Measurements from ENCODE around the gene SPINT2. TPM values are rescaled to one million over a fixed set of nuclear protein-coding genes. Genes with fewer than 3 reads are reported as not detected.

Gene SPINT2
- total and polyA plus RNA-seq, 12 donors, result 3.4 to 29.2 (median 12.3) TPM

DNA sequence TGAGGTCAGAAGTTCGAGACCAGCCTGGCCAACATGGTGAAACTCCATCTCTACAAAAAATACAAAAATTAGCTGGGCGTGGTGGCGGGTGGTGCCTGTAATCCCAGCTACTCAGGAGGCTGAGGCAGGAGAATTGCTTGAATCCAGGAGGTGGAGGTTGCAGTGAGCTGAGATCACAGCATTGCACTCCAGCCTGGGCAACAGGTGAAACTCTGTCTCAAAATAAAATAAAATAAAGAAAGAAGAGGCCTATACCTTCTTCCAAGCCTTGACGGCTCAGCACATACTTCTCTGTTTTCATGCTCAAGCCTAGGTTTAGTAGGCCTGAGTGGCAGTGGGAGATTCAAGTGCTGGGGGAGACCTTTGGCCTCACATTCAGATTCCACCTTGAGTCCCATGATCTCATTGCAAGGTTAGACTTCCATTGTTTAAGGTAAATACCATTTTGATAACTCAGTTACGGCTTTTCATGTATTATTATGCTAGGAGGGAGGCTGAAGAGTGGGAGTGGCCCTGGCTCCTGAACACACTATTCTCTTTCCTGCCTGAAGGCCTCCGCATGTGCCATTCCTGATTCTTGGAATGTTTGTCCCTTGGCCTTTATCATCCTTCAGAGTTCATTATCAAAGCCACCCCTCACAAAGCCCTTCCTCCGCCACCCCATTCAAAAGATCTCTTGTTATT is 1.6 kb upstream of the SPINT2 start:
- TF ChIP-seq, protein P1, sequence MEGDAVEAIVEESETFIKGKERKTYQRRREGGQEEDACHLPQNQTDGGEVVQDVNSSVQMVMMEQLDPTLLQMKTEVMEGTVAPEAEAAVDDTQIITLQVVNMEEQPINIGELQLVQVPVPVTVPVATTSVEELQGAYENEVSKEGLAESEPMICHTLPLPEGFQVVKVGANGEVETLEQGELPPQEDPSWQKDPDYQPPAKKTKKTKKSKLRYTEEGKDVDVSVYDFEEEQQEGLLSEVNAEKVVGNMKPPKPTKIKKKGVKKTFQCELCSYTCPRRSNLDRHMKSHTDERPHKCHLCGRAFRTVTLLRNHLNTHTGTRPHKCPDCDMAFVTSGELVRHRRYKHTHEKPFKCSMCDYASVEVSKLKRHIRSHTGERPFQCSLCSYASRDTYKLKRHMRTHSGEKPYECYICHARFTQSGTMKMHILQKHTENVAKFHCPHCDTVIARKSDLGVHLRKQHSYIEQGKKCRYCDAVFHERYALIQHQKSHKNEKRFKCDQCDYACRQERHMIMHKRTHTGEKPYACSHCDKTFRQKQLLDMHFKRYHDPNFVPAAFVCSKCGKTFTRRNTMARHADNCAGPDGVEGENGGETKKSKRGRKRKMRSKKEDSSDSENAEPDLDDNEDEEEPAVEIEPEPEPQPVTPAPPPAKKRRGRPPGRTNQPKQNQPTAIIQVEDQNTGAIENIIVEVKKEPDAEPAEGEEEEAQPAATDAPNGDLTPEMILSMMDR (IDR thresholded peaks at IDR 0.05), result no peak
- intact Hi-C loops (cut with DNase I), result loop anchor here in 1 of 10 donors (10.0 kb wide), 1 partner anchor 62 kb away; no protein-coding TSS in a partner anchor
- H3K9me3 ChIP-seq, result no peaks in the 10 kb centered on the region
- ATAC-seq (no peak), DNase-seq (no peak)
- no peak overlapping the region for H3K4me3 ChIP-seq
- H3K27ac ChIP-seq, result no peak overlapping the region
- peaks cover 5 to 22% (median 12%) of the 10 kb centered on the region in 9 donors for H3K4me1 ChIP-seq
- 95 to 96% methylated on average over 7 of the region's 7 CpGs for WGBS, 2 donors
- peaks cover 0 to 3% (median 0%) of the 10 kb centered on the region in 7 donors for H3K27me3 ChIP-seq
- H3K36me3 ChIP-seq, result no peaks in the 10 kb centered on the region

DNA sequence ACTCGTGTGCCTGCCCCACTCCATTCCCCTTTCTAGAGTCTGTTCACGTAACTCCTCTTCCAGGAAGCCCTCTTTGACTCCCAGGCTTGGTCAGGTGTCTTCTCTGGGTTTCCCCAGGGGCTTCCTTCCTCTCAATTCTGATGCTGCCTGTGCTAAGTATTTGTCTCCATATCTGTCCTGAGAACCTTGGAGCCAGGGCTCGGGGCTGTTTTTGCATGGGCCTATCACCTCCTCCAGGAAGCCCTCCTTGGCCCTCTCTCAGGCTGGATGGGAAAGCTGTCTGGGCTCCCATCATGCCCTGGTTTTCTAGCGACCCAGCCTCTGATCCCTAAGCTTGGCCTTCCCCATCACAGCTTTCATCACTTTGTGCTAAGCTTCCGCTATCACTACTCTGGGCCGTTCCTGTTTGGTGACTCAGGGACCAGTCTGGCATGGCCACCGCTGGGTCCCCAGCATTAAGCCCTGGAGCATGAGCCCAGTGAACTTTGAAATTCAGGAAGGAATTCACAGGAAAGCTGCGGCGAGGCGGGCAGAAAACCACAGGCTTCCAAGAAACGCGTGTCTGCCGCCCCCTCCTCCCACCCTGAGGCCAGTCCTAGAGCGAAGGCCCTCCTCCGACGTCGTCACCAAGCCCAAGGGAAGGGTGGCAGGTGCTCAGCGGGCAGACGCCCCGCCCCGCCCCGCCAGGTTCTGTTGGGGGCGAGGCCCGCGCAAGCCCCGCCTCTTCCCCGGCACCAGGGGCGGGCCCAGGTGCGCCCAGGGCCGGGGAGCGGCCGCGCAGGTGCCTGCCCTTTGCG is 486 bp upstream of the SPINT2 start:
- H3K27me3 ChIP-seq, result peaks cover 0 to 3% (median 0%) of the 10 kb centered on the region in 7 donors
- H3K27ac ChIP-seq, result peak overlapping the region in 8 of 10 donors; percentile 29 to 92 (median 54)
- intact Hi-C loops (cut with DNase I), result loop anchor here in 1 of 10 donors (10.0 kb wide), 1 partner anchor 61 kb away; no protein-coding TSS in a partner anchor
- no peaks in the 10 kb centered on the region for H3K9me3 ChIP-seq
- 9 to 10% methylated on average over 34 of the region's 34 CpGs for WGBS, 2 donors
- H3K4me1 ChIP-seq, result peaks cover 5 to 22% (median 12%) of the 10 kb centered on the region in 9 donors
- ATAC-seq (peak; percentile 48 to 85 (median 66)), DNase-seq (no peak)
- TF ChIP-seq, protein P1 (IDR thresholded peaks at IDR 0.05), result no peak
- H3K36me3 ChIP-seq, result no peaks in the 10 kb centered on the region
- peak overlapping the region; percentile 53 to 71 (median 64) for H3K4me3 ChIP-seq

DNA sequence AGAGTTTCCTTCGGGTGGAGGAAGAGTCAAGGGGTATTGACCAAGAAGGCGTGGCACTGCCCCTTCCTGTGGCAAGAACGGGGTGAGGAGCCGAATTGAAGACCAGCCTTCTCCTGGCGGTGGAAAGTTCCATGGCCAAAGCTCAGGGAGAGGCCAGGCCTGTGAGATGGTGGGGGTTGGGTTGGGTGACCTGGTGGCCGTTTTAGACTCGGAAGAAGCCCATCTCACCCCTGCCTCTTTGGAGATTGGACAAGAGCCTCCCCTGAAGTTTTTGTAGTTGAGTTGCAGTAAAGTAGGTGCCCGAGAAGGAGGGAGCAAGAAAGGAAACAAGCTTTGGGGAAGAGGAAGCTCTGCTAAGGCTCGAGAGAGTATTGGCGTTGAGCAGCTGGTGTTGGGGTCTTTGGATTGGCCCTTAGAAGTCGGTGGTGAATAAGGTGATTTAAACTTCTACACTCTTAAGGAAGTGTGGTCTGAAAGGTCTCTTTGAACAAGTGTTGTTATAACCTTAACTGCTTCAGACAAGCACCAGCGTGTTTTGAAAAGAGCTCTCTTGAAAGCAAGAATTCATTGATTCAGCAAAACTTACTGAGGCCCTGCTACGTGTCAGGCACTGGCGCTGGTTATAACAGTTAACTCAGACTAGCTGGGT is 964 bp downstream of the SPINT2 start:
- intact Hi-C loops (cut with DNase I), result loop anchor here in 1 of 10 donors (10.0 kb wide), 1 partner anchor 59 kb away; no protein-coding TSS in a partner anchor
- Histone ChIP-seq H3K4me1 (peaks cover 5 to 22% (median 12%) of the 10 kb centered on the region in 9 donors), H3K27ac (peak overlapping the region in 3 of 10 donors; percentile 59 to 92 (median 68)), H3K36me3 (no peaks in the 10 kb centered on the region), H3K27me3 (peaks cover 0 to 3% (median 0%) of the 10 kb centered on the region in 7 donors), H3K9me3 (no peaks in the 10 kb centered on the region), H3K4me3 (peak overlapping the region in 6 of 10 donors; percentile 61 to 71 (median 65))
- WGBS, 2 donors, result 81 to 83% methylated on average over 14 of the region's 14 CpGs
- ATAC-seq (peak in 1 of 8 donors; percentile 28), DNase-seq (no peak)
- TF ChIP-seq, protein P1 (IDR thresholded peaks at IDR 0.05), result no peak
